ENCODE data around the gene IQCN. TPM values are rescaled to one million over a fixed set of nuclear protein-coding genes. Genes with fewer than 3 reads are reported as not detected.

Gene IQCN
- total RNA-seq, 1 experiment from 2014 or later, result 0.08 TPM

DNA sequence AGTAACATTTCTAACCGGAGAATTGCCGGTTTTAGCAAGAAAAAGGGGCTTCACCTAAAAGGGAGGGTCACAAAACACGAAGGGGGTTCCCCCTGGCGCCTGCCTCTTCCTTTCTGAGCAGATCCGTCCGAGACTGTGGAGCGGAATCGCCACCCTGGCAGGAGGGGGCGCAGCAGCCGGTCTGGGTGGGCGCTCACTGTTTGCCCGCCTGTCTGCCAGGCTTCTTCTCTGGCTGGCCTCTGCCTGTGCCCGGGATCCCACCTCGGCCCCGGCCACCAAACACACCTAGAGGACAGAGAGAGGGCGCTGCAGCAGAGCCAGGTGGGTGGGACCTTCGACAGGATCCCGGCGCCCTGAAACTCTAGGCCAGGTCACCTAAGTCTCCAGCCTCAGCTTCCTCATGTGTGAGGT is 33.0 kb upstream of the IQCN start:
- DNase-seq (ENCODE audit: low read depth, low spot score), result no peak
- in situ Hi-C loops (cut with HindIII; ENCODE audit: low pct_unique_long_range_greater_than_20kb, low sequenced_read_pairs), result no loop called here

DNA sequence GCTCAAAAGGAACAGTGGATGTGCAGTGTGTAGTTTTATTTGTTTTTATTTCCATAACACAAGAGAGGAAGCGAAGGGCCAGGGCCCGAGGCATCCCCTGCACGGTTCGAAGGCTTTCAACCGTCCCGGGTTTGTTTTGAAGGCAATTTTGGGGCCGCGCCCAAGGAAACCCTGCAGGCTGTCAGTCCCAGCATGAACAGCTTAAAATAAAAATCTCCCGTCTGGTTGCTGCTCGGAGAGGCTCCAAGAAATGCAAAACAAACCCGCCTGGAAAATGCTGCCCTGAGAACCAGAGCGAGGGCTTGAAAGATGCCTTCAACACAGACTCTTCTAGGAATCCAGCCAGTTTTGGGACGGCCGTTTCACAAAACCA is 32.6 kb upstream of the IQCN start:
- DNase-seq (ENCODE audit: low read depth, low spot score), result no peak
- in situ Hi-C loops (cut with HindIII; ENCODE audit: low pct_unique_long_range_greater_than_20kb, low sequenced_read_pairs), result no loop called here

GRCh38 chr19:18306209-18306887 is 32.1 kb upstream of the IQCN start:
- DNase-seq (ENCODE audit: low read depth, low spot score), result no peak
- in situ Hi-C loops (cut with HindIII; ENCODE audit: low pct_unique_long_range_greater_than_20kb, low sequenced_read_pairs), result no loop called here

GRCh38 chr19:18304458-18305310 is 30.4 kb upstream of the IQCN start:
- in situ Hi-C loops (cut with HindIII; ENCODE audit: low pct_unique_long_range_greater_than_20kb, low sequenced_read_pairs), result no loop called here
- peak; percentile 47 for DNase-seq (ENCODE audit: low read depth, low spot score)

DNA sequence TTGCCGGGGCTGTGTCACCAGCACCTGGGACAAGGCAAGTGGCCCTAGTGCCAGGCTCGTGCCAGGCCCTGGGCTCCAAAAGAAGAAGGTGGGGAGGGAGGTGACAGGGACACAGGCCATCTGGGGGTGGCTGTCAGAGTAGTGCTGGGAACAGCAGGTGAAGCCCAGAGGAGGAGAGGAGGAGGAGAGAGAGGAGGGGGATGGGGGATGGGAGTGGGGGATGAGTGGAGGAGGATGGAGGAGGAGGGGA is 29.9 kb upstream of the IQCN start:
- in situ Hi-C loops (cut with HindIII; ENCODE audit: low pct_unique_long_range_greater_than_20kb, low sequenced_read_pairs), result no loop called here
- no peak for DNase-seq (ENCODE audit: low read depth, low spot score)

- in situ Hi-C loops (cut with HindIII; ENCODE audit: low pct_unique_long_range_greater_than_20kb, low sequenced_read_pairs), result no loop called here
- no peak for DNase-seq (ENCODE audit: low read depth, low spot score)
Measured at GRCh38 chr19:18301718-18302111, 27.5 kb upstream of the IQCN start.

GRCh38 chr19:18300930-18301717 is 26.9 kb upstream of the IQCN start:
- DNase-seq (ENCODE audit: low read depth, low spot score), result no peak
- in situ Hi-C loops (cut with HindIII; ENCODE audit: low pct_unique_long_range_greater_than_20kb, low sequenced_read_pairs), result no loop called here

GRCh38 chr19:18299654-18300053 is 25.4 kb upstream of the IQCN start:
- in situ Hi-C loops (cut with HindIII; ENCODE audit: low pct_unique_long_range_greater_than_20kb, low sequenced_read_pairs), result no loop called here
- no peak for DNase-seq (ENCODE audit: low read depth, low spot score)

DNA sequence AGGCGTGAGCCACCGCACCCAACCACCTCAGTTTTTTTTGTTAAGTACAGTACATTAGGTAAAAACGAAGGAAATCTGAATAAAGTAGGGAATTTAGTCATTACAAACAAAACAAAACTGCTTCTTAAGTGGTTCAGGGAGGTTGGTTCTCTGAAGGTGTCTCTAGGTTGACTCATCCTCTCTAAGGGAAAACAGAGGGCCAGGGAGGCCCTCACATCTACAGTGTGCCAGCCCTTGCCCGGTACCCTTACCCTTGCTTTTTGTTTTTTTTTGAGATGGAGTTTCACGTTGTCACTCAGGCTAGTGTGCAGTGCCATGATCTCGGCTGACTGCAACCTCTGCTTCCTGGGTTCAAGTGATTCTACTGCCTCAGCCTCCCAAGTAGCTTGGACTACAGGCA is 24.3 kb upstream of the IQCN start:
- DNase-seq (ENCODE audit: low read depth, low spot score), result no peak
- in situ Hi-C loops (cut with HindIII; ENCODE audit: low pct_unique_long_range_greater_than_20kb, low sequenced_read_pairs), result no loop called here

DNA sequence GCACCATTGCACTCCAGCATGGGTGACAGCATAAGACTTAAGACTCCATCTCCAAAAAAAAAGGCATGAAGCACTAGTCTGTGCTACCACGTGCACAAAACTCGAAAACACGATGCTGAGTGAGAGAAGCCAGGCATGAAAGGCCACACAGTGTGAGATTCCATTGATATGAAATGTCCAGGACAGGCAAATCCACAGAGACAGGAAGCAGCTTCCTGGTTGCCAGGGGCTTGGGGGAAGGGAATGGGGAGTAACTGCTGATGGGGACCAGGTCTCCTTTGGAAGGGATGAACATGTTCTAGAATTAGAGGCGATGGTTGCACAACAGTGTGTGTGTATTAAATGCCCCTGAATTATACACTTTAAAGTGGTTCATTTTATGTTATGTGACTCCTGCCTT is 23.1 kb upstream of the IQCN start:
- in situ Hi-C loops (cut with HindIII; ENCODE audit: low pct_unique_long_range_greater_than_20kb, low sequenced_read_pairs), result no loop called here
- no peak for DNase-seq (ENCODE audit: low read depth, low spot score)

- DNase-seq (ENCODE audit: low read depth, low spot score), result no peak
- in situ Hi-C loops (cut with HindIII; ENCODE audit: low pct_unique_long_range_greater_than_20kb, low sequenced_read_pairs), result no loop called here
Measured at GRCh38 chr19:18295034-18295451, 20.8 kb upstream of the IQCN start.

DNA sequence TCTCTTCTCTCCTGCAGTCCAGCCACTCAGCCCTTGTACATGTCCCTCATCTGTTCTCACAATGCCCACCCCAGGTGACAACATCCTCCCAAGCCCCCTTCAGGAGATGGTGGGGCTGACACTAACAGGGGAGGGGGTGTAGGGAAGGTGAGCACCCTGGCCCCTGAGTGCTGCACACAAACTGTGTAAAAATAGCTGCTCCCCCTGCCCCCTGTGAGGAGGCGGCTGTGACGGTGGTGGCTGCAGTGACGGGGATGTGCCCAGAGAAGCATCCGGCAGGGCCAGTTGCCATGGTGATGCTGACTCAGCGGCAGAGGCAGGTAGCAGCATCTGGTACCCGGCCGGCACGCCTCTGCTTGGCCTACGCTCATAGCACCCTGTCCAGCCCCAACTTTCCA is 20.2 kb upstream of the IQCN start:
- in situ Hi-C loops (cut with HindIII; ENCODE audit: low pct_unique_long_range_greater_than_20kb, low sequenced_read_pairs), result no loop called here
- DNase-seq (ENCODE audit: low read depth, low spot score), result no peak

DNA sequence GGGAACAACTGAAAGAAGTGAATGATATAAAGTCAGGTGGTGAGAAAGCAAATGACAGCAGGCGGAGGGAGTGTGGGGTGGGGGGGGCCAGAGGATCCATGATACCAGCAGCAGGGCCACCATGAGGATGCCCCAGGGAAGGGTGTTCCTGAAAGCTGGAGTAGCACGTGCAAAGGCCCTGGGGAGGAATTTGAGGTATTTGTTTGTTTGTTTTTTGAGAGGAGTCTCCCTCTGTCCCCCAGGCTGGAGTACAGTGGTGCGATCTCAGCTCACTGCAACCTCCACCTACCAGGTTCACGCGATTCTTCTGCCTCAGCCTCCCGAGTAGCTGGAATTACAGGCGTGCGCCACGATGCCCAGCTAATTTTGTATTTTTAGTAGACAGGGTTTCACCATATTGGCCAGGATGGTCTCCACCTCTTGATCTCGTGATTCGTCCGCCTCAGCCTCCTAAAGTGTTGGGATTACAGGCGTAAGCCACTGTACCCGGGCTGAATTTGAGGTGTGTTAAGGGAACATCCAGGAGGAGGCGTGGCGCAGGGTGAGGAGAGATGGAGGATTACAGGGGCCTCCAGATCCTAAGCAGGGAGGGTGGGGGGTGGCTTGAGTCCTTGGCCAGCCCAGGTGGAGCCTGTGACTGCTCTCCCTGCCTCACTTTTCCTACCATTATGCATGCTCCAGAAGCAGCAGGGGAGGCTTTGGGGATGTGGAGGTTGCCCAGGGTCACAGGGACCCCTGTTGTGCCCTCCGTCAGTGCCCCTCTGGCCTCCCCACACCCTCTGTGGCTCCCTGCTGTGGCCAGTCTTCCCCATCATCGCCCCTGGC is 19.6 kb upstream of the IQCN start:
- DNase-seq (ENCODE audit: low read depth, low spot score), result no peak
- in situ Hi-C loops (cut with HindIII; ENCODE audit: low pct_unique_long_range_greater_than_20kb, low sequenced_read_pairs), result no loop called here

DNA sequence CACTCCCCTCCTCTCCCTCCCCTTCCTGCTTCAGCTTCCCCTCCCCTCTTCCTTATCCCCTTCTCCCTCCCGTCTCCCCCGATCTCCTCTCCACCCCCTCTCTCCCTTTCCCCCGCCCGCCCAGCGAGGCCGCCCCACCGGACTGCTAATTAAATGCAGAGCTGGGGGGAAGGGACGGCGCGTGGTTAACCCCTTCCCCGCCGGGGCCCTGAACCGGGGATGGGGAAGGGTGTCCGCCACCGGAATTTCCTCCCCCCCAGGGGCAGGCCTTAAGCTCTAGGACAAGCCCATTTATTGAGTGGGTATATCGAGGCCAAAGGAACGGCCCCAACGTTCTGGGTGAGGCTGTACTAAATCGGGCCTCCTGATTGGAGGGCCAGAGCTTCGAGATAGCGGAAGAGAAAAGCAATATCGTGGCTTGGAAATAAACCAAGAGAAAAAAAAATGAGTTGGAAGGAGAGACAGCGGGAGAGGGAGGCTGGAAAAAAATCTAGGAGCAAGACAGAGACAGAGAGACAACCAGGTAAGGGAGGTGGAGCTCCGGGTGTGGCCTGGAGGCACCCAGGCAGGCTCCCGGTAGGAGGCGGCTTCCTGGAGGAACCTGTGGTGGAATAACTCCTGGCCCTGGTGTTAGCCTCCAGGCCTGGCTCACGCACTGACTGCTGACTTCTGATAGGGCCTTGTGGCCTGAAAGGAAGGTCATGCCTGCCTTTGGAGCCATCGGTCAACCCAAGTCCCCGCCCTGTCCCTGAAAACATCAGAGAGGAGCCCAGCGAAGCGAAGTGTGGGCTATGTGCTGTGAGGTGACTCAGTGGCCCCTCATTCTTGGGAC is 18.8 kb upstream of the IQCN start:
- peak; percentile 53 for DNase-seq (ENCODE audit: low read depth, low spot score)
- in situ Hi-C loops (cut with HindIII; ENCODE audit: low pct_unique_long_range_greater_than_20kb, low sequenced_read_pairs), result no loop called here

GRCh38 chr19:18292462-18292809 is 18.2 kb upstream of the IQCN start:
- in situ Hi-C loops (cut with HindIII; ENCODE audit: low pct_unique_long_range_greater_than_20kb, low sequenced_read_pairs), result no loop called here
- no peak for DNase-seq (ENCODE audit: low read depth, low spot score)

DNA sequence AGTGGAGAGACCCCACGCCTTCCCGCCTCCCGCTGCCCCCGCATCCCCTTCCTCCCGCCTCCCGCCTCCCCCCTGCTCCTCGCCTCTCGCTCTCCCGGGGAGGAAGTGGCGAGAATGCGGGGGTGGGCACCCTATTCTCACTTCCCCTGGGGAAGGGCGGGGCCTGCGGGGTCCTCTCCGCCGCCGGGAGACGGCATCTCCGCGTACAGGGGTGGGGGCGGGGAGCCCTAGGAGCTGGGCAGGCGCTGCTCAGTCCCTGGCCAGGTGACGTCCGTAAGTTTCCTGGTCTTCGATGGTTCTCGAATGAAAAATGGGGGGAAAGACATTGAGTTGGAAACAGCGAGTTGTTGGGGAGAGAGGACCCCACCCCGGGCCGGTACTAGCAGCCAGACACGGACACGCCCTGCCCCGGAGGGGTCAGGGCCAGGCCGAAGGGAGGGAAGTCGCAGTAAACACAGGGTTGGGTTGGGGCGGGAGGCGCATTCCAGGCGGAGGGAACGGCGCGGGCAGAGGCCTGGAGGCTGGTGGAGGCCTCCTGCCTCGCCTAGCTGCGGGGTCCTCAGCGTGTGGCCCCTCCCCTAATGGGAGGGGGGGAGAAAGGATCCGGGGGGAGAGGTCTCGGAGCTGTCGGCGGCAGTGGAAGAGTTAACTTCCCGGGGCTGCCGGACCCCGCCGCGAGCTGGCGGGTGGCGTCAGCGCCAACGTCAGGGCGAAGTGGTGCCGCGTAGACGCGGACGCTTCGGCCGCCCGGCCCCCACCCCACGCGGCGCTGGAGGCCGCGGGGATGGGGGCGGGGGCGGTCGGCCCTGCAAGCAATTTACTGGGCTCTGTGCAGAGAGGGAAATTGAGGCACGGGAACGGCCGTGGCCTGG is 17.6 kb upstream of the IQCN start:
- DNase-seq (ENCODE audit: low read depth, low spot score), result peak; percentile 45

More for the DNA sequence above, 17.6 kb upstream of the IQCN start:
- in situ Hi-C loops (cut with HindIII; ENCODE audit: low pct_unique_long_range_greater_than_20kb, low sequenced_read_pairs), result no loop called here

Measured in SK-MEL-5 (cell line).